Stimulated activated CD4-positive, alpha-beta T cell treated with anti-CD3 and anti-CD28 coated beads, Interleukin-15, amount 100 ng/mL, for 24 hours (primary cell): ENCODE data around the gene B4GALNT4.
A peak's percentile ranks its signal among the peaks of the same experiment; 100 is the strongest.
"Not testable (repeated sequence)": the region's sequence is repeated elsewhere in the genome, so short reads cannot be mapped to it uniquely, and the experiment has no call there.

ENCODE experiments used
- DNase-seq: peaks from one replicate; pipeline ENCODE4 v3.0.0-alpha.2; 2020

B4GALNT4 gene

GRCh38 chr11:376531-377173 lies 7.4 kb downstream of the B4GALNT4 start:
- DNase-seq = no peak

- DNase-seq = no peak
These were observed 8.0 kb downstream of the B4GALNT4 start for GRCh38 chr11:377174-377865.

GRCh38 chr11:377883-378500 lies 8.7 kb downstream of the B4GALNT4 start:
- DNase-seq = no peak

GRCh38 chr11:379205-380094 lies 10.2 kb downstream of the B4GALNT4 start:
- DNase-seq = no peak

GRCh38 chr11:380095-380480 lies 10.8 kb downstream of the B4GALNT4 start:
- no peak for DNase-seq

GRCh38 chr11:380491-380890 lies 11.2 kb downstream of the B4GALNT4 start:
- DNase-seq = no peak

- no peak for DNase-seq
These were observed 11.7 kb downstream of the B4GALNT4 start for GRCh38 chr11:380996-381395.

- DNase-seq = no peak
These were observed 12.3 kb downstream of the B4GALNT4 start for GRCh38 chr11:381501-382072.

- DNase-seq = no peak
These were observed 12.9 kb downstream of the B4GALNT4 start for GRCh38 chr11:382081-382629.

GRCh38 chr11:383431-383830 lies 14.1 kb downstream of the B4GALNT4 start:
- DNase-seq = no peak

GRCh38 chr11:384511-384910 lies 15.2 kb downstream of the B4GALNT4 start:
- DNase-seq = no peak

- no peak for DNase-seq
These were observed 16.5 kb downstream of the B4GALNT4 start for GRCh38 chr11:385594-386351.

GRCh38 chr11:386483-386882 lies 17.2 kb downstream of the B4GALNT4 start:
- DNase-seq = no peak

GRCh38 chr11:387193-387793 lies 18.0 kb downstream of the B4GALNT4 start:
- no peak for DNase-seq

GRCh38 chr11:389369-389768 lies 20.1 kb downstream of the B4GALNT4 start:
- not testable (repeated sequence) for DNase-seq

GRCh38 chr11:390175-390574 lies 20.9 kb downstream of the B4GALNT4 start:
- DNase-seq = no peak

GRCh38 chr11:391117-392017 lies 22.1 kb downstream of the B4GALNT4 start:
- DNase-seq = no peak

GRCh38 chr11:392102-392777 lies 22.9 kb downstream of the B4GALNT4 start:
- no peak for DNase-seq

- peak; percentile 49 for DNase-seq
These were observed 24.1 kb downstream of the B4GALNT4 start for GRCh38 chr11:393219-394033.
